Muscle of arm (tissue), 12 donors: Measurements from ENCODE around the gene SYNE1. TPM values are rescaled to one million over a fixed set of nuclear protein-coding genes. Genes with fewer than 3 reads are reported as not detected.
"Not testable (repeated sequence)": the region's sequence is repeated elsewhere in the genome, so short reads cannot be mapped to it uniquely, and the experiment has no call there.

ENCODE experiments used
- DNase-seq: peaks from one replicate; pipeline ENCODE4 v3.0.0-alpha.2; 2013
- polyA plus RNA-seq, 12 donors: library from polyadenylated mRNA; unstranded; fragments of 120-200 nt; gene quantifications; one replicate each; pipeline ENCODE4 v1.2.1, GENCODE V29; 2013; ENCODE audit not compliant: insufficient read length in 12 of 12

Gene SYNE1
- polyA plus RNA-seq, 12 donors: 56.3 to 139 (median 100) TPM; not detected in 1

- no peak for DNase-seq
These were observed 213.7 kb downstream of the SYNE1 start for GRCh38 chr6:152423216-152424103.

- not testable (repeated sequence) for DNase-seq
These were observed 215.7 kb downstream of the SYNE1 start for GRCh38 chr6:152421496-152421895.

- no peak for DNase-seq
These were observed 216.5 kb downstream of the SYNE1 start for GRCh38 chr6:152420696-152421095.

- DNase-seq: no peak
These were observed 218.6 kb downstream of the SYNE1 start for GRCh38 chr6:152418551-152418950.

- DNase-seq: no peak
These were observed 220.5 kb downstream of the SYNE1 start for GRCh38 chr6:152416652-152417051.

- DNase-seq: no peak
These were observed 232.1 kb downstream of the SYNE1 start for GRCh38 chr6:152404936-152405595.

GRCh38 chr6:152404086-152404857, 232.9 kb downstream of the SYNE1 start:
- no peak for DNase-seq

- no peak for DNase-seq
These were observed 234.4 kb downstream of the SYNE1 start for GRCh38 chr6:152402791-152403190.

- DNase-seq: no peak
These were observed 235.2 kb downstream of the SYNE1 start for GRCh38 chr6:152401978-152402377.

GRCh38 chr6:152399399-152399798, 237.8 kb downstream of the SYNE1 start:
- peak; percentile 66 for DNase-seq

- no peak for DNase-seq
These were observed 238.2 kb downstream of the SYNE1 start for GRCh38 chr6:152398993-152399392.

- no peak for DNase-seq
These were observed 238.8 kb downstream of the SYNE1 start for GRCh38 chr6:152398316-152398715.

- no peak for DNase-seq
These were observed 242.9 kb downstream of the SYNE1 start for GRCh38 chr6:152394303-152394702.

- DNase-seq: no peak
These were observed 245.8 kb downstream of the SYNE1 start for GRCh38 chr6:152391179-152391880.

- no peak for DNase-seq
These were observed 250.1 kb downstream of the SYNE1 start for GRCh38 chr6:152387091-152387490.

- DNase-seq: no peak
These were observed 251.0 kb downstream of the SYNE1 start for GRCh38 chr6:152386131-152386530.

- DNase-seq: peak; percentile 94
These were observed 255.9 kb downstream of the SYNE1 start for GRCh38 chr6:152380993-152381898.

GRCh38 chr6:152380351-152380767, 256.8 kb downstream of the SYNE1 start:
- peak; percentile 82 for DNase-seq

GRCh38 chr6:152379423-152379822, 257.7 kb downstream of the SYNE1 start:
- DNase-seq: no peak

GRCh38 chr6:152378169-152378568, 259.0 kb downstream of the SYNE1 start:
- DNase-seq: no peak

GRCh38 chr6:152375197-152375596, 262.0 kb downstream of the SYNE1 start:
- DNase-seq: no peak
